H9 (cell line): ENCODE results near the gene SUN2. TPM values are rescaled to one million over a fixed set of nuclear protein-coding genes. Genes with fewer than 3 reads are reported as not detected.
A peak's percentile ranks its signal among the peaks of the same experiment; 100 is the strongest.

Source experiments
- DNase-seq: peaks from one replicate; pipeline ENCODE4 v3.0.0-alpha.2; 2017
- H2AFZ ChIP-seq: one replicate; pipeline ENCODE4 v1.6.1; 2013; ENCODE audit warnings: mild to moderate bottlenecking, low read length, control low read depth, moderate library complexity
- H2AK5ac ChIP-seq: 2 replicates; pipeline ENCODE4 v1.6.1; 2013; ENCODE audit warnings: low read length, control low read depth, mixed read lengths; ENCODE audit not compliant: insufficient read length
- H2BK120ac ChIP-seq: one replicate; pipeline ENCODE4 v1.6.1; 2013; ENCODE audit warnings: low read depth, mild to moderate bottlenecking, low read length, control low read depth, inconsistent platforms; ENCODE audit not compliant: poor library complexity, severe bottlenecking
- H2BK12ac ChIP-seq: 2 replicates; pipeline ENCODE4 v1.6.1; 2013; ENCODE audit warnings: low read length, control low read depth, mixed read lengths, low read depth; ENCODE audit not compliant: insufficient read length
- H2BK15ac ChIP-seq: 2 replicates; pipeline ENCODE4 v1.6.1; 2013; ENCODE audit warnings: low read depth, low read length, control low read depth
- H2BK20ac ChIP-seq: one replicate; pipeline ENCODE4 v1.6.1; 2013; ENCODE audit warnings: low read depth, mild to moderate bottlenecking, low read length, control low read depth, inconsistent platforms; ENCODE audit not compliant: poor library complexity, severe bottlenecking
- H2BK5ac ChIP-seq: 2 replicates; pipeline ENCODE4 v1.6.1; 2013; ENCODE audit warnings: low read length, control low read depth, mixed read lengths; ENCODE audit not compliant: insufficient read length
- H3K14ac ChIP-seq: 2 replicates; pipeline ENCODE4 v1.6.1; 2013; ENCODE audit warnings: low read length, control low read depth; ENCODE audit not compliant: insufficient read depth
- H3K18ac ChIP-seq: 2 replicates; pipeline ENCODE4 v1.6.1; 2013; ENCODE audit warnings: low read depth, mild to moderate bottlenecking, mixed read lengths, low read length, control low read depth; ENCODE audit not compliant: insufficient read length
- H3K23ac ChIP-seq: 2 replicates; pipeline ENCODE4 v1.6.1; 2013; ENCODE audit warnings: low read length, control low read depth, mixed read lengths, low read depth; ENCODE audit not compliant: insufficient read length
- H3K23me2 ChIP-seq: 2 replicates; pipeline ENCODE4 v1.6.1; 2013; ENCODE audit warnings: low read depth, mild to moderate bottlenecking, mixed read lengths, low read length, control low read depth; ENCODE audit not compliant: insufficient read length, poor library complexity, severe bottlenecking
- H3K27ac ChIP-seq: 2 replicates; pipeline ENCODE4 v1.5.1; 2013; ENCODE audit warnings: low read length, control low read depth, mixed read lengths, low read depth; ENCODE audit not compliant: insufficient read length
- H3K27me3 ChIP-seq: 2 replicates; pipeline ENCODE4 v1.6.1; 2013; ENCODE audit warnings: low read length, control low read depth, inconsistent platforms; ENCODE audit not compliant: insufficient read depth
- H3K4ac ChIP-seq: 2 replicates; pipeline ENCODE4 v1.6.1; 2013; ENCODE audit warnings: low read depth, mild to moderate bottlenecking, control low read depth, inconsistent platforms, low read length, moderate library complexity
- H3K4me1 ChIP-seq: 2 replicates; pipeline ENCODE4 v1.6.1; 2013; ENCODE audit warnings: low read length, control low read depth, inconsistent platforms; ENCODE audit not compliant: insufficient read depth
- H3K4me2 ChIP-seq: 2 replicates; pipeline ENCODE4 v1.6.1; 2013; ENCODE audit warnings: low read length, control low read depth, mixed read lengths; ENCODE audit not compliant: insufficient read length, insufficient read depth
- H3K56ac ChIP-seq: 2 replicates; pipeline ENCODE4 v1.6.1; 2013; ENCODE audit warnings: low read depth, mild to moderate bottlenecking, mixed read lengths, low read length, control low read depth; ENCODE audit not compliant: insufficient read length
- H3K79me1 ChIP-seq: 2 replicates; pipeline ENCODE4 v1.6.1; 2013; ENCODE audit warnings: low read depth, mild to moderate bottlenecking, moderate library complexity, low read length, control low read depth, inconsistent platforms; ENCODE audit not compliant: insufficient read depth, poor library complexity, severe bottlenecking
- H3K79me2 ChIP-seq: 2 replicates; pipeline ENCODE4 v1.6.1; 2013; ENCODE audit warnings: low read length, control low read depth, inconsistent platforms; ENCODE audit not compliant: insufficient read depth
- H3K9ac ChIP-seq: 2 replicates; pipeline ENCODE4 v1.6.1; 2013; ENCODE audit warnings: low read length, control low read depth, mixed read lengths; ENCODE audit not compliant: insufficient read length; ENCODE audit errors: extremely low read depth
- H3K9me3 ChIP-seq: one replicate; pipeline ENCODE4 v1.6.1; 2013; ENCODE audit warnings: low read depth, low read length, inconsistent platforms; ENCODE audit not compliant: control insufficient read depth
- H3T11ph ChIP-seq: one replicate; pipeline ENCODE4 v1.6.1; 2013; ENCODE audit warnings: mild to moderate bottlenecking, low read length, control low read depth, inconsistent platforms
- H4K20me1 ChIP-seq: one replicate; pipeline ENCODE4 v1.6.1; 2013; ENCODE audit not compliant: control insufficient read depth, insufficient read length, insufficient read depth
- H4K5ac ChIP-seq: 2 replicates; pipeline ENCODE4 v1.6.1; 2013; ENCODE audit warnings: low read depth, mild to moderate bottlenecking, mixed read lengths, low read length, control low read depth; ENCODE audit not compliant: insufficient read length
- H4K8ac ChIP-seq: replicated peaks from 2 replicates; pipeline ENCODE4 v1.6.1; 2013; ENCODE audit warnings: low read length, control low read depth, mixed read lengths, low read depth; ENCODE audit not compliant: insufficient read length
- H4K91ac ChIP-seq: 2 replicates; pipeline ENCODE4 v1.6.1; 2013; ENCODE audit warnings: low read depth, mild to moderate bottlenecking, moderate library complexity, mixed read lengths, low read length, control low read depth; ENCODE audit not compliant: insufficient read length
- H3K27ac Mint-ChIP-seq, 3 experiments: 2 replicates in 2 of 3; 3 replicates in 1 of 3; pipeline ENCODE4 v1.8.0; 2020 to 2021; ENCODE audit warnings: mixed read lengths in 3 of 3, mild to moderate bottlenecking in 1 of 3, moderate library complexity in 1 of 3
- H3K27me3 Mint-ChIP-seq: 2 replicates; pipeline ENCODE4 v1.8.0; 2021; ENCODE audit warnings: low read depth, mild to moderate bottlenecking, moderate library complexity, mixed read lengths
- H3K36me3 Mint-ChIP-seq, 3 experiments: 2 replicates in 2 of 3; 3 replicates in 1 of 3; pipeline ENCODE4 v1.8.0; 2020 to 2021; ENCODE audit warnings: low read depth in 3 of 3, mixed read lengths in 3 of 3; ENCODE audit not compliant: insufficient read depth in 1 of 3
- H3K4me1 Mint-ChIP-seq, 2 experiments: 2 replicates each; pipeline ENCODE4 v1.8.0; 2020; ENCODE audit warnings: mixed read lengths in 2 of 2
- H3K4me3 Mint-ChIP-seq, 2 experiments: 2 replicates in 1 of 2; 3 replicates in 1 of 2; pipeline ENCODE4 v1.8.0; 2020 to 2021; ENCODE audit warnings: mild to moderate bottlenecking in 2 of 2, mixed read lengths in 2 of 2, moderate library complexity in 1 of 2
- H3K9me3 Mint-ChIP-seq, 2 experiments: 2 replicates in 1 of 2; 3 replicates in 1 of 2; pipeline ENCODE4 v1.8.0; 2020; ENCODE audit warnings: mild to moderate bottlenecking in 2 of 2, mixed read lengths in 2 of 2, moderate library complexity in 1 of 2
- WGBS: extraction: QIAGEN DNeasy Blood & Tissue Kit; methylation state at CpG from one replicate; pipeline ENCODE4 v1.1.7; 2013; ENCODE audit warnings: missing lambda C conversion rate, low lambda C conversion rate, mixed read lengths; ENCODE audit not compliant: insufficient read length; ENCODE audit errors: extremely low coverage; 5-methylcytosine and 5-hydroxymethylcytosine counted together
- total RNA-seq: library from RNA; stranded (reverse); gene quantifications from 2 replicates; pipeline ENCODE4 v1.2.1, GENCODE V29; 2021
- TF ChIP-seq, protein P1 (sequence below): fragments of 200-600 bp; sonication (generic); conservative IDR thresholded peaks from 3 replicates; pipeline ENCODE4 v1.8.0; 2021; ENCODE audit warnings: antibody characterized with exemption, mild to moderate bottlenecking

Gene SUN2
- total RNA-seq, 1 experiment from 2014 or later: 12.0 TPM

GRCh38 chr22:38704654-38705234 lies 51.1 kb downstream of the SUN2 start:
- Histone ChIP-seq H3K4ac (no peak overlapping the region), H4K5ac (peak overlapping the region; percentile 3), H3K23ac (no peak overlapping the region), H3K9me3 (no peaks in the 10 kb centered on the region), H3K79me1 (peaks cover 7% of the 10 kb centered on the region), H3K14ac (peak overlapping the region; percentile 66; the same call in 1 of the 2 replicates), H3K27me3 (no peaks in the 10 kb centered on the region), H3K4me1 (peaks cover 10% of the 10 kb centered on the region), H3K27ac (peak overlapping the region; percentile 59), H3K9ac (peak overlapping the region; percentile 81), H3K56ac (no peak overlapping the region), H3K23me2 (peaks cover 17% of the 10 kb centered on the region), H3K79me2 (peaks cover 28% of the 10 kb centered on the region; the same call in 1 of the 2 replicates), H2BK20ac (no peak overlapping the region), H3K18ac (peak overlapping the region; percentile 91), H2BK5ac (peak overlapping the region; percentile 7), H4K8ac (peak overlapping the region; percentile 73), H4K20me1 (no peaks in the 10 kb centered on the region), H4K91ac (no peak overlapping the region), H3K4me2 (peak overlapping the region; percentile 49), H2BK15ac (no peak overlapping the region), H2BK120ac (peak overlapping the region; percentile 24), H2AFZ (no peak overlapping the region), H2BK12ac (peak overlapping the region; percentile 77), H2AK5ac (peak overlapping the region; percentile 11), H3T11ph (peak overlapping the region; percentile 46)
- peak overlapping the region; percentile 99 for H3K27ac Mint-ChIP-seq
- DNase-seq: no peak
- WGBS: no CpG with 5 or more reads among the region's 10 CpGs
- H3K27me3 Mint-ChIP-seq: no peaks in the 10 kb centered on the region; the same call in 1 of the 2 replicates
- peaks cover 0 to 10% (median 8%) of the 10 kb centered on the region in 3 experiments; a peak in 4 of 7 replicates for H3K36me3 Mint-ChIP-seq
- TF ChIP-seq, protein P1, sequence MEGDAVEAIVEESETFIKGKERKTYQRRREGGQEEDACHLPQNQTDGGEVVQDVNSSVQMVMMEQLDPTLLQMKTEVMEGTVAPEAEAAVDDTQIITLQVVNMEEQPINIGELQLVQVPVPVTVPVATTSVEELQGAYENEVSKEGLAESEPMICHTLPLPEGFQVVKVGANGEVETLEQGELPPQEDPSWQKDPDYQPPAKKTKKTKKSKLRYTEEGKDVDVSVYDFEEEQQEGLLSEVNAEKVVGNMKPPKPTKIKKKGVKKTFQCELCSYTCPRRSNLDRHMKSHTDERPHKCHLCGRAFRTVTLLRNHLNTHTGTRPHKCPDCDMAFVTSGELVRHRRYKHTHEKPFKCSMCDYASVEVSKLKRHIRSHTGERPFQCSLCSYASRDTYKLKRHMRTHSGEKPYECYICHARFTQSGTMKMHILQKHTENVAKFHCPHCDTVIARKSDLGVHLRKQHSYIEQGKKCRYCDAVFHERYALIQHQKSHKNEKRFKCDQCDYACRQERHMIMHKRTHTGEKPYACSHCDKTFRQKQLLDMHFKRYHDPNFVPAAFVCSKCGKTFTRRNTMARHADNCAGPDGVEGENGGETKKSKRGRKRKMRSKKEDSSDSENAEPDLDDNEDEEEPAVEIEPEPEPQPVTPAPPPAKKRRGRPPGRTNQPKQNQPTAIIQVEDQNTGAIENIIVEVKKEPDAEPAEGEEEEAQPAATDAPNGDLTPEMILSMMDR: no peak
- peak overlapping the region; percentile 93 to 95 for H3K4me3 Mint-ChIP-seq
- H3K4me1 Mint-ChIP-seq: peaks cover 46 to 53% of the 10 kb centered on the region in 2 experiments
- H3K9me3 Mint-ChIP-seq: no peaks in the 10 kb centered on the region
